Measurements from ENCODE around the gene LIMS2. TPM values are rescaled to one million over a fixed set of nuclear protein-coding genes. Genes with fewer than 3 reads are reported as not detected.

The LIMS2 gene
- polyA plus RNA-seq, 4 donors, result 17.4 to 23.2 (median 20.9) TPM

- DNase-seq (ENCODE audit: low read depth in 4 of 4, low spot score in 2 of 4), result no peak
Measured at GRCh38 chr2:127636248-127637235, 38.8 kb downstream of the LIMS2 start.

- DNase-seq (ENCODE audit: low read depth in 4 of 4, low spot score in 2 of 4), result no peak
Measured at GRCh38 chr2:127635380-127636237, 39.7 kb downstream of the LIMS2 start.

DNA sequence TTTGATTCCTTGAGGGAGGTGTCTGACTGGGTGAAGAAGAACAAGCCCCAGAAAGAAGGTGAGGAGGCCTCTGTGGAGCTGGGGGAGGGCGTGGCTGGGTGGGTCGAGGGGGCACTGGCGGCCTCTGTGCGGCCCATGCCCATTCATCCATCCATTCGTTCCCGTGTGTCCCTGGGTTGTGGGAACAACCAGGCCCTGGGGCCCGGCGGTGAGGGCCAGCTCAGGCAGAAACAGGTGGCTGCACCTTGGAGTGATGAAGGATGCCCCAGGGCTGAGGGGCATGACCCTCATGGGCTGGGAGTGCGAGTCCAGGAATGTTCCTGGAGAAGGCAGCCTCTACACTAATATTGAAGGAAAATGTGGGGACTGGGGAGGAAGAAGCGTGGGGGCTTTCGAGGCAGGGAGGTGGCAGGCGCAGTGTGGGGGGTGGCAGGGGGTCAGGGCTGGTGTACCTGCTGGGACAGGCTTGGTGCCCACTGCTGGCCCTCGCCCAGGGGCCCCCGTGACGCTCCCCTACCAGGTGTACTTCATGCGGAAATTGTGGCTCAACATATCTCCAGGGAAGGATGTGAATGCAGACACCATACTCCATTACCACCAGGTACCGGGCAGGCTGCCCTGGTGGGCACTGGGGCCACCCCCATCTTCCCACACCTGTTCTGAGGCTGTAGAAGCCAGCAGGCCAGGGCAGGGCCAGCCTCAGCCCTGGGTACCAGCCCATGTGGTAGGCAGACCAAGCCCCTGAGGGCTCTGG is 40.5 kb downstream of the LIMS2 start:
- DNase-seq (ENCODE audit: low read depth in 4 of 4, low spot score in 2 of 4), result no peak

DNA sequence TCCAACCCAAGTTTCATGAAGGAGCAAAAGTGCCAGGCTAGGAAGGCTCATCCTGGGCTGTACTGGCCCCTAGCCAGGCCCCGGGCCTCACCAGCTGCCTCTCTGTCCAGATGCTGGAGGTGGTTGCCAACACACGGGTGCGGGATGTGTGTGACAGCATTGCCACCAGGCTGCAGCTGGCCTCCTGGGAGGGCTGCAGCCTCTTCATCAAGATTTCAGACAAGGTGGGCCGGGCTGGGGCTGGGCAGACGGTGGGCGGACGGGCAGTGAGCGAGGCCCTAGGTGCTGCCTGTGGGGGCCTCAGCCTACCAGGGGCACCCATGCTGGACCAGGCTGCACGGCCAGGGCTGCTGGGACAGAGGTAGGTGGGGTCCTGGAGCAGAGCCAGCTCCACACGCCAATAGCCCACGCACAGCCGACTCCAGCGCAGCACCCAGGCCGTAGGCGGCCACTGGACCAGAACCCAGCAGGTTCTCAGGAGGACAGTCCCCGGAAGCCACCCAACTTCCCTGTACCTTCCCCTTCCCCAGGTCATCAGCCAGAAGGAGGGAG is 41.2 kb downstream of the LIMS2 start:
- no peak for DNase-seq (ENCODE audit: low read depth in 4 of 4, low spot score in 2 of 4)

- no peak for DNase-seq (ENCODE audit: low read depth in 4 of 4, low spot score in 2 of 4)
Measured at GRCh38 chr2:127633556-127634065, 41.7 kb downstream of the LIMS2 start.

DNA sequence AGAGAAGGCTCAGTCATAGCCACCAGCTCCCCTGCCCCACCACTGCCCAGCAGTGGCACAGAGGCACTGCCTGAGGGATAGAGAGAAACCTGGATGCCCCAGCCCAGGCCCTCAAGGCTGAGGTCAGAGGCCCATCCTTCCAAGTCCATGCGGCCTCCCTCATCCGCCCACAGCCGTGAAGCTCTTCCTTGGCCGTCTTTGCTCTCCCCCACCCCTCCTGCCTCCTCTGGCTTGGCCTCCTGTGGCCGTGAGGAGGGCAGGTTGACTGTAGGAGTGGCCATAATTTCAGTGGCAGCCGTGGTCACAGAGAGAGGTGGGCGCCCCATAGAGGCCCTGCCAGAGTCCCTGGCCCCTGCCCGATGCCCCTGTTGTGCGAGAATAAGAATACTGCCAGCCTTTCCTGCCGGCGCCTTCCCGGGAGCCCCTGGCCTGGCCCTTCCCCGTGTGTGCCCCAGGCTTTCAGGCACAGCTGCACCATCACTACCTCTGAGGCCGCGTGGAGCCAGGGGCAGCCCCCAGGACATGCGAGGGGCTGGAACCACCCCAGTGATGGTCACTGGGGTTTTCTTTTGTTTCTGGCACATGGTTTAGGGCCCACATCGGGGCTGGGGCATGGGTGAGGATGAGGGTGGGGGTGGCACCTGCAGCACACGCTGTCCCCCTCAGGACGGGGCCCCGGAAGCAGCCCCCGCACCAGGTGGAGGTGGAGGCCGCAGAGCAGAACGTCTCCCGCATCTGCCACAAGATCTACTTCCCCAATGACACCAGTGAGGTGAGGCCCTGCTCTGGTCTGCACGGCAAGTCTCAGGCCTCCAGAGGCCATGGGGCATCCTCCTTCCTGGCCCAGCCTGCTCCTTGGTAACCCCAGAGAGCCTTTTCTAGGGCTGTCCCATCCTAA is 42.5 kb downstream of the LIMS2 start:
- no peak for DNase-seq (ENCODE audit: low read depth in 4 of 4, low spot score in 2 of 4)

DNA sequence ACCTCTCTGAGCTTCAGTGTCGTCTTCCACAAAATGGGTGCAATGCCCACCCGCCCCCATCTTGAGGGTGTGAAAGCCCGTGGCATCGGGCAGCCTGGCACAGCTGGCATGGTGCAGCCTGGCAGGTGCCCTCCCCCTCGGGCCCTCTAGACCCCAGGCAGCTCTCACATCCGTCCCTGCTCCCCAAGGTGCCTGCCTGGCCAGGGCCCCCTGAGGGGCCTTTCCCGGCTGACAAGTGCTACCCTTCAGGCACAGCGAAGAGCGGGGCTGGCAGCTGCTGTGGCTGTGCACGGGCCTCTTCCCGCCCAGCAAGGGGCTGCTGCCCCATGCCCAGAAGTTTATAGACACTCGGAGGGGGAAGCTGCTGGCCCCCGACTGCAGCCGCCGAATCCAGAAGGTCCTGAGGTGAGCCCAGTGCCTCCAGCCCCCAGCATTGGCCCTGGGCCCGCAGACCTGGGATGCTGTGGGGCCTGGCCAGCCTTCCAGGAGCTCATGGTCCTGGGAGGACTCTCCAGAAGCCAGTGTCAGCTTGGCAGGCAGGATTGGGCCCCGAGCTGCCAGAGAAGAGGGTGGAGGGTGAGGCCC is 43.2 kb downstream of the LIMS2 start:
- DNase-seq (ENCODE audit: low read depth in 4 of 4, low spot score in 2 of 4), result no peak

DNA sequence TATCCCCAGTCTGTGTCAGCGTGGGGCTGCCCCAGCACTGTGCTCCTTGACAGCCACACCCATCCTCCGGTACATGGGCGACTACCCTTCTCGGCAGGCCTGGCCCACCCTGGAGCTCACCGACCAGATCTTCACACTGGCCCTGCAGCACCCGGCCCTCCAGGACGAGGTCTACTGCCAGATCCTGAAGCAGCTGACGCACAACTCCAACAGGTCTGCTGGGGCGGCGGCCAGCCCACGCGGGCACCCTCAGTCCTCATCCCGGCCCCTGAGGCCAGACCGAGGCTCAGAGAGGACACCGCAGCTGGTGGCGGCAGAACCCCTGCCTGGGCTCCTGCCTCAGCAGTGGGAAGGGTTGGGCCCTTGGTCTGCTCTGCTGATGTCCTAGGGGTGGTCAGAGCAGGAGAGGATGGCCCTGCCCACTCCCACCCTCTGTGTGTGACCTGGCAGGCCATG is 43.8 kb downstream of the LIMS2 start:
- DNase-seq (ENCODE audit: low read depth in 4 of 4, low spot score in 2 of 4), result no peak

- no peak for DNase-seq (ENCODE audit: low read depth in 4 of 4, low spot score in 2 of 4)
Measured at GRCh38 chr2:127630864-127631540, 44.3 kb downstream of the LIMS2 start.

GRCh38 chr2:127630096-127630863 is 45.0 kb downstream of the LIMS2 start:
- DNase-seq (ENCODE audit: low read depth in 4 of 4, low spot score in 2 of 4), result no peak

GRCh38 chr2:127629637-127630036 is 45.7 kb downstream of the LIMS2 start:
- no peak for DNase-seq (ENCODE audit: low read depth in 4 of 4, low spot score in 2 of 4)

DNA sequence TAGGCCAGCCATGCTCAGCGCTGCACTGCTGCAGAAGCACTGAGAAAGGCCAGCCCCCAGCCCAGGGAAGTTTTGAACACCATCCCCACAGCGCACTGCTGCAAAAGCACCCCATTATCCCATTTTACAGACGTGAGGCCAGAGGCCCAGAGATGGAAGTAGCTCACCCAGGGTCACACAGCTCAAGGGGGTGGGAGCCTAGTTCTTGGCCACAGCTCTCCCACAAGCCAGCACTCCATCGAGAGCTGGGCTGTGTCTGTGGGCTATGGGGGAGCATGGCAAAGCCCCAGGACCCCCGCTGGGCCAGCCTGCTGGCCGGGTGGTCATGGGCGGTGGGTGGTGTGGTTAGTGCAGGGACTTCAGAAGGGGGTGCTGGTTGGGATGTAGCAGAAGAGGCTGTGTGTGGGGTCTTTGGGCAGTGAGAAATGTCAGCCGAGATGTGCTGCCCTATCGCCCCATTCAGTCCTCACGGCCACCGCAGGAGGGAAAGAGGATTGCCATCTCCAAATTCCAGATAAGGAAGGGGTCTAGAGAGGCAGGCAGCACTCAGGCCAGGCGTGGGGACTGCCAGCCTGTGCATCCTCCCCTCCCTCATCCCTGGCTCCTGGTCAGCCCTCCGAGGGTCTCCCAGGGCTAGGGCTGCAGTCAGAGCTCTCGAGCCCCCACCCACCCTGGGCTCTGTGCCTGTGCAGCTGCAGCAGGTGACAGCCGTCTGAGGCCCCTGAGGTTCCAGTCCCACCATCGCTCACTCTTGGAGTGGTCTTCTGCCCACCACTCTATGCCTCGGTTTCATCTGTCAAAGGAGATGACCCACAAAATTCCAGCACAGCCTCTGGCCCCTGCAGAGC is 46.3 kb downstream of the LIMS2 start:
- DNase-seq (ENCODE audit: low read depth in 4 of 4, low spot score in 2 of 4), result no peak

DNA sequence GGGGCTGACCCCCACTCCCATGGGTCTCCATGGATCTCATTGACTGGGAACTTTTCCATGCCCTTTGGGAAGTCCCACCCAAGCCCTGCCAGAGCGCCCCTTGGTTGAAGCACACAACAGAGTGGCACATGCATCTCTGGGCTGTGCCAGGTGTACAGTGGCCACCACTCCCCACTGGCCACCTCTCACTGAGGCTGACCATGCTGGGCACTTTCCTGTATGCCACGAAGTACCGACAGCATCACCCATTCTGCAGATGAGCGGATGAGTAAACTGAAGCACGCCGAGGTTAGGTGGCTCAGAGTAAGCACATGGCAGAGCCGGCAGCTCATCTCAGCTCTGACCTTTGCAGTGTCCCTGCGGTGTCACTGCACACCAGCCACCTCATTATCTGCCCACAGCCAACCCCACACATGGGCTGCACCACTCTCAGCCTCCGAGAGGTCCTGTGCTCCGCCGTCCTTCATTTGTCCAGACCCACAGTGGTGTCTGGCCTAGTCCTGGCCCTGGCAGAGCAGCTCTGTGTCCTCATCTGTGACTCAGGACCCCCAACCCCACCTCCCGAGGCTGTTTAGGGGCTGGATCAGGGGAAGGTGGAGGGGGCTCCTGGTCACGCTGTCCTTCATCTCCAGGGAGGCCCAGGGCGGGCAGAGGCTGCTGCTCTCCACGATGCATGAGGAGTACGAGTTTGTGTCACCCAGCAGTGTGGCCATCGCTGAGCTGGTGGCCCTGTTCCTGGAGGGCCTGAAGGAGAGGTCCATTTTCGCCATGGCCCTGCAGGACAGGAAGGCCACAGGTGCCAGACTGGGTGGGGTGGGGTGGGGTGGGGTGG is 47.4 kb downstream of the LIMS2 start:
- DNase-seq (ENCODE audit: low read depth in 4 of 4, low spot score in 2 of 4), result no peak

GRCh38 chr2:127626917-127627739 is 48.2 kb downstream of the LIMS2 start:
- DNase-seq (ENCODE audit: low read depth in 4 of 4, low spot score in 2 of 4), result no peak

DNA sequence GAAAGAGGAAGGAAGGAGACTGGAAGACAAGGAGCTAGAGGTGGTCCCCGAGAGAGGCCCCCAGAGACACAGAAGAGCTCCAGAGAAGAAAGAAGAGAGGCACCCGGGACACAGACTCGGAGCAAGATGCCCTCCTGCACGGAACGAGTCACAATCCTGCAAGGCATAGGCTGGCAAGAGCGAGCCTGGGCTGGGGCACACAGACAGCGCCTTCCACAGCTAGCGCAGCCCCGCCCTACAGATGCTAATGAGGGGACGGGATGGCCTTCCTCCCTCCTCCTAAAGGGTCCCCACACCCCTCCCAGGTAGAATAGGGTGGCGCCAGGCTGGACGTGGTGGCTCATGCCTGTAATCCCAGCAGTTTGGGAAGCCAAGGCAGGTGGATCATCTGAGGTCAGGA is 49.2 kb downstream of the LIMS2 start:
- no peak for DNase-seq (ENCODE audit: low read depth in 4 of 4, low spot score in 2 of 4)
